IMR-90 (cell line): ENCODE data around the gene PSMG3. TPM values are rescaled to one million over a fixed set of nuclear protein-coding genes. Genes with fewer than 3 reads are reported as not detected.

ENCODE experiments used
- ATAC-seq: fragments of 200-7000 bp; cut with Tn5 transposase; 2 replicates; pipeline ENCODE4 v1.9.1; 2020; ENCODE audit warnings: low read depth, mild to moderate bottlenecking, moderate library complexity
- BruUV-seq: library from RNA; stranded (reverse); fragments of 400-500 nt; replicated peaks from 2 replicates; lab custom pipeline; 2021; lab: Mats Ljungman, UMichigan
- CTCF ChIA-PET: fragments of 300-600 bp; formaldehyde crosslinking; extraction: SDS; loops from one replicate; lab custom pipeline; 2021; ENCODE audit warnings: antibody characterized with exemption; lab: Yijun Ruan, JAX
- POLR2A ChIA-PET: fragments of 300-600 bp; sonication (Branson Sonifier 250); formaldehyde crosslinking; loops from one replicate; lab custom pipeline; 2022; ENCODE audit warnings: antibody characterized with exemption; ENCODE audit not compliant: unreplicated experiment; lab: Charles Lee
- DNase-seq: peaks from one replicate; pipeline ENCODE4 v3.0.0; 2013
- H2AFZ ChIP-seq: replicated peaks from 2 replicates; pipeline ENCODE3; 2013; ENCODE audit warnings: low read length, mild to moderate bottlenecking; ENCODE audit not compliant: poor library complexity
- H2AK5ac ChIP-seq: 2 replicates; pipeline ENCODE4 v1.6.1; 2013; ENCODE audit warnings: low read depth, low read length, inconsistent platforms
- H2AK9ac ChIP-seq: replicated peaks from 2 replicates; pipeline ENCODE3; 2013; ENCODE audit warnings: mild to moderate bottlenecking, low read depth, low read length, moderate library complexity; ENCODE audit not compliant: poor library complexity
- H2BK120ac ChIP-seq: 2 replicates; pipeline ENCODE4 v1.6.1; 2013; ENCODE audit warnings: low read depth, low read length, inconsistent platforms
- H2BK15ac ChIP-seq: 3 replicates; pipeline ENCODE4 v1.6.1; 2013; ENCODE audit warnings: low read depth, low read length, inconsistent platforms
- H2BK20ac ChIP-seq: 2 replicates; pipeline ENCODE4 v1.6.1; 2013; ENCODE audit warnings: low read depth, mild to moderate bottlenecking, inconsistent platforms, low read length, moderate library complexity
- H2BK5ac ChIP-seq: 2 replicates; pipeline ENCODE4 v1.6.1; 2013; ENCODE audit warnings: mild to moderate bottlenecking, low read depth, low read length, inconsistent platforms; ENCODE audit not compliant: poor library complexity, severe bottlenecking
- H3K14ac ChIP-seq: replicated peaks from 2 replicates; pipeline ENCODE4 v1.6.1; 2013; ENCODE audit warnings: low read depth, low read length, inconsistent platforms
- H3K18ac ChIP-seq: 2 replicates; pipeline ENCODE4 v1.6.1; 2013; ENCODE audit warnings: low read depth, low read length, control low read depth
- H3K23ac ChIP-seq: 2 replicates; pipeline ENCODE4 v1.6.1; 2013; ENCODE audit warnings: low read depth, low read length, inconsistent platforms
- H3K27ac ChIP-seq: 2 replicates; pipeline ENCODE4 v1.5.1; 2013; ENCODE audit warnings: mild to moderate bottlenecking, control low read depth, low read length; ENCODE audit not compliant: insufficient read depth
- H3K27me3 ChIP-seq: 2 replicates; pipeline ENCODE4 v1.6.1; 2013; ENCODE audit warnings: low read length; ENCODE audit not compliant: control insufficient read depth, insufficient read depth
- H3K36me3 ChIP-seq: 2 replicates; pipeline ENCODE4 v1.6.1; 2013; ENCODE audit warnings: low read length, mixed read lengths; ENCODE audit not compliant: control insufficient read depth, insufficient read depth
- H3K4ac ChIP-seq: 2 replicates; pipeline ENCODE4 v1.6.1; 2013; ENCODE audit warnings: low read depth, low read length, inconsistent platforms
- H3K4me1 ChIP-seq: 2 replicates; pipeline ENCODE4 v1.6.1; 2013; ENCODE audit warnings: low read length, mixed read lengths; ENCODE audit not compliant: control insufficient read depth, insufficient read depth
- H3K4me2 ChIP-seq: 2 replicates; pipeline ENCODE4 v1.6.1; 2013; ENCODE audit warnings: low read depth, mild to moderate bottlenecking, control low read depth, low read length, moderate library complexity
- H3K4me3 ChIP-seq: 2 replicates; pipeline ENCODE4 v1.5.1; 2013; ENCODE audit warnings: low read depth, mild to moderate bottlenecking, control low read depth, low read length, moderate library complexity; ENCODE audit not compliant: insufficient read depth
- H3K56ac ChIP-seq: 2 replicates; pipeline ENCODE4 v1.6.1; 2013; ENCODE audit warnings: low read length, inconsistent platforms; ENCODE audit not compliant: insufficient read depth; ENCODE audit errors: extremely low read depth
- H3K79me1 ChIP-seq, 2 experiments: 2 replicates each; pipeline ENCODE4 v1.6.1; 2013; ENCODE audit warnings: low read length in 2 of 2, inconsistent platforms in 1 of 2, low read depth in 1 of 2
- H3K9ac ChIP-seq: 2 replicates; pipeline ENCODE4 v1.6.1; 2013; ENCODE audit warnings: low read depth, low read length, control low read depth
- H3K9me1 ChIP-seq: 2 replicates; pipeline ENCODE4 v1.6.1; 2013; ENCODE audit warnings: low read length, inconsistent platforms; ENCODE audit not compliant: insufficient read depth
- H3K9me3 ChIP-seq: 2 replicates; pipeline ENCODE4 v1.6.1; 2013; ENCODE audit warnings: low read length; ENCODE audit not compliant: control insufficient read depth, insufficient read depth
- H4K20me1 ChIP-seq: 2 replicates; pipeline ENCODE4 v1.6.1; 2013; ENCODE audit warnings: low read length, inconsistent platforms; ENCODE audit not compliant: insufficient read depth
- H4K5ac ChIP-seq: 2 replicates; pipeline ENCODE4 v1.6.1; 2013; ENCODE audit warnings: mild to moderate bottlenecking, low read depth, low read length, control low read depth
- H4K8ac ChIP-seq, 2 experiments: 2 replicates each; pipeline ENCODE4 v1.6.1; 2013; ENCODE audit warnings: low read depth in 2 of 2, low read length in 2 of 2, control low read depth in 1 of 2, inconsistent platforms in 1 of 2
- H4K91ac ChIP-seq: 2 replicates; pipeline ENCODE4 v1.6.1; 2013; ENCODE audit warnings: low read depth, low read length, inconsistent platforms; ENCODE audit not compliant: insufficient read depth
- BHLHE40 ChIP-seq: fragments of 150-350 bp; IDR thresholded peaks from 2 replicates; pipeline ENCODE4 v1.6.1; 2016; ENCODE audit warnings: mild to moderate bottlenecking, low read depth, low read length
- CEBPB ChIP-seq: IDR thresholded peaks from 2 replicates; pipeline ENCODE4 v1.6.1; 2012; ENCODE audit warnings: low read depth, low read length, improper control_type of control experiment
- CHD1 ChIP-seq: IDR thresholded peaks from 2 replicates; pipeline ENCODE4 v1.6.1; 2012; ENCODE audit warnings: low read depth, low read length, improper control_type of control experiment
- CTCF ChIP-seq: conservative IDR thresholded peaks from 2 replicates; pipeline ENCODE4 v1.5.1; 2012; ENCODE audit warnings: mild to moderate bottlenecking, low read depth, low read length, improper control_type of control experiment
- ELK1 ChIP-seq: fragments of 150-350 bp; IDR thresholded peaks from 2 replicates; pipeline ENCODE4 v1.6.1; 2016; ENCODE audit warnings: low read depth, mild to moderate bottlenecking, low read length, moderate library complexity, borderline replicate concordance
- FOS ChIP-seq: fragments of 150-350 bp; IDR thresholded peaks from 2 replicates; pipeline ENCODE4 v1.6.1; 2016; ENCODE audit warnings: low read depth, low read length
- MAFK ChIP-seq: IDR thresholded peaks from 2 replicates; pipeline ENCODE4 v1.6.1; 2012; ENCODE audit warnings: low read depth, low read length, improper control_type of control experiment
- MAZ ChIP-seq: IDR thresholded peaks from 2 replicates; pipeline ENCODE4 v1.6.1; 2012; ENCODE audit warnings: low read depth, mild to moderate bottlenecking, low read length, improper control_type of control experiment, moderate library complexity, borderline replicate concordance
- MXI1 ChIP-seq: IDR thresholded peaks from 2 replicates; pipeline ENCODE4 v1.6.1; 2012; ENCODE audit warnings: low read depth, mild to moderate bottlenecking, low read length, moderate library complexity, borderline replicate concordance
- NFE2L2 ChIP-seq: fragments of 150-350 bp; IDR thresholded peaks from 2 replicates; pipeline ENCODE4 v1.6.1; 2016; ENCODE audit warnings: low read depth, mild to moderate bottlenecking, low read length
- POLR2A ChIP-seq: IDR thresholded peaks from 2 replicates; pipeline ENCODE4 v1.6.1; 2012; ENCODE audit warnings: mild to moderate bottlenecking, low read depth, low read length
- RAD21 ChIP-seq: IDR thresholded peaks from 2 replicates; pipeline ENCODE4 v1.6.1; 2012; ENCODE audit warnings: low read length, improper control_type of control experiment
- RCOR1 ChIP-seq: IDR thresholded peaks from 2 replicates; pipeline ENCODE4 v1.6.1; 2012; ENCODE audit warnings: mild to moderate bottlenecking, low read length, improper control_type of control experiment; ENCODE audit not compliant: insufficient replicate concordance
- RFX5 ChIP-seq: IDR thresholded peaks from 2 replicates; pipeline ENCODE4 v1.8.0; 2012; ENCODE audit warnings: low read depth, mild to moderate bottlenecking, low read length, moderate library complexity
- SMC3 ChIP-seq: fragments of 150-350 bp; IDR thresholded peaks from 2 replicates; pipeline ENCODE4 v1.6.1; 2016; ENCODE audit warnings: low read depth, mild to moderate bottlenecking, antibody characterized with exemption, low read length, moderate library complexity
- USF2 ChIP-seq: fragments of 150-350 bp; IDR thresholded peaks from 2 replicates; pipeline ENCODE4 v1.6.1; 2017; ENCODE audit warnings: mild to moderate bottlenecking, antibody characterized with exemption, low read length, low read depth
- WGBS, 2 experiments: methylation state at CpG; one replicate each; pipeline versions ENCODE4 v1.1.5 to v1.1.7; 2013; ENCODE audit warnings: missing lambda C conversion rate in 2 of 2; ENCODE audit not compliant: insufficient read length in 1 of 2; ENCODE audit errors: extremely low coverage in 2 of 2; 5-methylcytosine and 5-hydroxymethylcytosine counted together
- dilution Hi-C: fragments of 300-500 bp; cut with HindIII; formaldehyde crosslinking; loops from one replicate; pipeline ENCODE4 v1.14.3; 2018; ENCODE audit warnings: low sequenced_read_pairs; ENCODE audit not compliant: unreplicated experiment
- in situ Hi-C: fragments of 300-500 bp; cut with MboI; formaldehyde crosslinking; loops from 3 replicates; pipeline ENCODE4 v1.14.3; 2019; ENCODE audit warnings: low sequenced_read_pairs, inconsistent platforms, mixed read lengths
- intact Hi-C: fragments of 100-400 bp; cut with micrococcal nuclease; formaldehyde crosslinking; loops from 2 replicates; pipeline ENCODE4 v1.10.0; 2022
- polyA plus RNA-seq, 3 experiments: library from polyadenylated mRNA; depleted of rRNA; stranded (reverse); fragments of >200 nt; gene quantifications; 2 replicates each; pipeline ENCODE4 v1.2.3, GENCODE V29; 2012; ENCODE audit warnings: low replicate concordance in 1 of 3
- total RNA-seq: library from RNA; depleted of rRNA; stranded (reverse); fragments of >200 nt; gene quantifications from 2 replicates; pipeline ENCODE4 v1.2.3, GENCODE V29; 2012

The PSMG3 gene
- total and polyA plus RNA-seq, 2 of the 4 experiments (the other 2 are of a cell fraction) = 37.3 to 54.1 TPM

- dilution Hi-C loops = no loop called here
- ATAC-seq (no peak; the same call in 1 of the 2 replicates), DNase-seq (no peak)
- no peak overlapping the region for H3K9ac ChIP-seq
- in situ Hi-C loops = no loop called here
- ChIA-PET CTCF (no interaction called here), POLR2A (no interaction called here)
- no peak overlapping the region for H3K4ac ChIP-seq
- no peak overlapping the region for H2BK20ac ChIP-seq
- H3K14ac ChIP-seq = no peak overlapping the region
- H2AFZ ChIP-seq = peak overlapping the region; percentile 51
- H2BK120ac ChIP-seq = no peak overlapping the region
- H3K4me1 ChIP-seq = no peaks in the 10 kb centered on the region
- H4K91ac ChIP-seq = no peak overlapping the region
- H2AK5ac ChIP-seq = no peak overlapping the region
- intact Hi-C loops = no loop called here
- no peaks in the 10 kb centered on the region; the same call in 1 of the 2 replicates for H4K20me1 ChIP-seq
- peaks cover 13% of the 10 kb centered on the region for H3K9me3 ChIP-seq
- H3K18ac ChIP-seq = no peak overlapping the region
- no peak overlapping the region for H3K56ac ChIP-seq
- no peak overlapping the region for H3K23ac ChIP-seq
- H2AK9ac ChIP-seq = no peak overlapping the region
- H3K36me3 ChIP-seq = no peaks in the 10 kb centered on the region
- H4K8ac ChIP-seq = no peak overlapping the region
- H3K79me1 ChIP-seq = no peaks in the 10 kb centered on the region
- no peak overlapping the region for H3K4me3 ChIP-seq
- H3K27ac ChIP-seq = no peak overlapping the region
- no peak overlapping the region for H4K5ac ChIP-seq
- WGBS, 2 experiments = 0% methylated on average over 5 of the region's 15 CpGs; no CpG with 5 or more reads in 1 of the 2 experiments
- no peak overlapping the region for H2BK5ac ChIP-seq
- no peak overlapping the region for H2BK15ac ChIP-seq
- TF ChIP-seq MAFK = no peak
- no peak for TF ChIP-seq NFE2L2
- TF ChIP-seq BHLHE40 = no peak
- TF ChIP-seq USF2 = no peak
- no peak for TF ChIP-seq MXI1
- no peak for TF ChIP-seq ELK1
- TF ChIP-seq SMC3 = no peak
- TF ChIP-seq FOS = no peak
- no peak for TF ChIP-seq CHD1
- no peak for TF ChIP-seq POLR2A
- TF ChIP-seq CEBPB = no peak
- TF ChIP-seq CTCF = no peak
- no peak for TF ChIP-seq RAD21
- no peak for TF ChIP-seq RCOR1
- no peak for TF ChIP-seq MAZ
- TF ChIP-seq RFX5 = no peak
- H3K9me1 ChIP-seq = no peaks in the 10 kb centered on the region
- H3K27me3 ChIP-seq = peaks cover 60% of the 10 kb centered on the region
- no TSS peak for BruUV-seq
- H3K4me2 ChIP-seq = no peak overlapping the region
These were observed 22.0 kb upstream of the PSMG3 start for GRCh38 chr7:1591876-1592275.
